NCI-H1436 treated with DMSO at 0.1 percent for 48 hours (cell line): ENCODE measurements around the gene GAGE12E.
"Not testable (repeated sequence)": the region's sequence is repeated elsewhere in the genome, so short reads cannot be mapped to it uniquely, and the experiment has no call there.

ENCODE experiments used
- DNase-seq: peaks from one replicate; lab custom pipeline; 2025; lab: John Stamatoyannopoulos, UW

GAGE12E gene

DNA sequence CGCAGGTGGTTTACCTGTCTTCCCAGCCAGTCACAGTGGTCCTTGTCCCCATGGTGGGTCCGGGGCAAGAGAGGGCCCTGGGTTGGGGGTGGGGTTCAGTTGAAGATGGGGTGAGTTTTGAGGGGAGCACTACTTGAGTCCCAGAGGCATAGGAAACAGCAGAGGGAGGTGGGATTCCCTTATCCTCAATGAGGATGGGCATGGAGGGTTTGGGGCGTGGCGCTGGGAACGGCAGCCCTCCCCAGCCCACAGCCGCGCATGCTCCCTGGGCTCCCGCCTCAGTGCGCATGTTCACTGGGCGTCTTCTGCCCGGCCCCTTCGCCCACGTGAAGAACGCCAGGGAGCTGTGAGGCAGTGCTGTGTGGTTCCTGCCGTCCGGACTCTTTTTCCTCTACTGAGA, at the start of gene GAGE12E:
Gene GAGE12E (plus strand): TSS at position 301 of the 400 bp plus-strand sequence. CDS start 1,155 bp downstream, outside the sequence.
- DNase-seq, result not testable (repeated sequence)

DNA sequence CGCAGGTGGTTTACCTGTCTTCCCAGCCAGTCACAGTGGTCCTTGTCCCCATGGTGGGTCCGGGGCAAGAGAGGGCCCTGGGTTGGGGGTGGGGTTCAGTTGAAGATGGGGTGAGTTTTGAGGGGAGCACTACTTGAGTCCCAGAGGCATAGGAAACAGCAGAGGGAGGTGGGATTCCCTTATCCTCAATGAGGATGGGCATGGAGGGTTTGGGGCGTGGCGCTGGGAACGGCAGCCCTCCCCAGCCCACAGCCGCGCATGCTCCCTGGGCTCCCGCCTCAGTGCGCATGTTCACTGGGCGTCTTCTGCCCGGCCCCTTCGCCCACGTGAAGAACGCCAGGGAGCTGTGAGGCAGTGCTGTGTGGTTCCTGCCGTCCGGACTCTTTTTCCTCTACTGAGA, 19.2 kb upstream of the GAGE12E start, which contains the start of gene GAGE12C:
Gene GAGE12C (plus strand): TSS at position 301 of the 400 bp plus-strand sequence. CDS start 1,155 bp downstream, outside the sequence.
- DNase-seq, result not testable (repeated sequence)

DNA sequence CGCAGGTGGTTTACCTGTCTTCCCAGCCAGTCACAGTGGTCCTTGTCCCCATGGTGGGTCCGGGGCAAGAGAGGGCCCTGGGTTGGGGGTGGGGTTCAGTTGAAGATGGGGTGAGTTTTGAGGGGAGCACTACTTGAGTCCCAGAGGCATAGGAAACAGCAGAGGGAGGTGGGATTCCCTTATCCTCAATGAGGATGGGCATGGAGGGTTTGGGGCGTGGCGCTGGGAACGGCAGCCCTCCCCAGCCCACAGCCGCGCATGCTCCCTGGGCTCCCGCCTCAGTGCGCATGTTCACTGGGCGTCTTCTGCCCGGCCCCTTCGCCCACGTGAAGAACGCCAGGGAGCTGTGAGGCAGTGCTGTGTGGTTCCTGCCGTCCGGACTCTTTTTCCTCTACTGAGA, 9.7 kb upstream of the GAGE12E start, which contains the start of gene GAGE12D:
Gene GAGE12D (plus strand): TSS at position 301 of the 400 bp plus-strand sequence. CDS start 1,155 bp downstream, outside the sequence.
- not testable (repeated sequence) for DNase-seq

- not testable (repeated sequence) for DNase-seq
These were observed 9.5 kb downstream of the GAGE12E start, which contains the start of gene GAGE12F for GRCh38 chrX:49560542-49560941. Gene GAGE12F (plus strand): TSS chrX:49560842. CDS start chrX:49561997, 1,155 bp downstream.

DNA sequence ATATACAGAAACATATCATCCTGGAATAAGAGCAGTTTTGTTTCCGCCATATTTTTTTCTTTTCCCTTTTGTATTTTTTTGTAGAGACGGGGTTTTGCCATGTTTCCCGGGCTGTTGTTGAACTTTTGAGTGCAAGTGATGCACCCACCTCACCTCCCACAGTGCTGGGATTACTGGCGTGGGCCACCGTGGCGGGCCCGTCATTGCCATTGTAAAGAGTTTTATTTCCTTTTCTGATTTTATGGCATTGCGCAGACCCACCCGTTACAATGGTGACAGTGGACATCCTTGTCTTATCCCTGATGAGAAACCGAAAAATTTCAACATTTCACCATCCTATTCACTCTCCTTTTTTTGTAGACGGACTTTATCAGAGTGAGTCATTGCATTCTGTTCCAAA, 17.6 kb downstream of the GAGE12E start:
- not testable (repeated sequence) for DNase-seq

DNA sequence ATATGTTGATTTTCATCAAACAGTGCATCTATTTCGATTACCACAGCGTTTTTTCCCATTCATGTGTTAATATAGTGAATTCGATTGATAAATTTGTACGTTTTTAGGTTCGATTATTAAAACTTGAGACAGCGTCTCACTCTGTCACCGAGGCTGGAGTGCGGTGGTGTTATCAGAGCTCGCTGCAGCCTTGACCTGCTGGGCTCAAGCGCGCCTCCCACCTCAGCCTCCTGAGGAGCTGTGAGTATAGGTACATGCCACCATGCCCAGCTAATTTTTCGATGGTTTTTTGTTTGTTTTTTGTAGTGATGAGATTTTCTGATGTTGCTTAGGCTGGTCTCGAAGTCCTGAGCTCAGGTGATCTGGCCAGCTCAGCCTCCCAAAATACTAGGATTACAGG, 18.1 kb downstream of the GAGE12E start:
- not testable (repeated sequence) for DNase-seq

GRCh38 chrX:49570100-49570499, 19.0 kb downstream of the GAGE12E start, which contains the start of gene GAGE12G:
Gene GAGE12G (plus strand): TSS chrX:49570400. CDS start chrX:49571555, 1,155 bp downstream.
- not testable (repeated sequence) for DNase-seq

GRCh38 chrX:49579649-49580048, 28.6 kb downstream of the GAGE12E start, which contains the start of gene GAGE12H:
Gene GAGE12H (plus strand): TSS chrX:49579949. CDS start chrX:49581104, 1,155 bp downstream.
- not testable (repeated sequence) for DNase-seq

GRCh38 chrX:49589196-49589595, 38.1 kb downstream of the GAGE12E start, which contains the start of gene GAGE2A:
Gene GAGE2A (plus strand): TSS chrX:49589496. CDS start chrX:49590651, 1,155 bp downstream.
- DNase-seq, result not testable (repeated sequence)

GRCh38 chrX:49589769-49590478, 38.8 kb downstream of the GAGE12E start:
- DNase-seq, result not testable (repeated sequence)

DNA sequence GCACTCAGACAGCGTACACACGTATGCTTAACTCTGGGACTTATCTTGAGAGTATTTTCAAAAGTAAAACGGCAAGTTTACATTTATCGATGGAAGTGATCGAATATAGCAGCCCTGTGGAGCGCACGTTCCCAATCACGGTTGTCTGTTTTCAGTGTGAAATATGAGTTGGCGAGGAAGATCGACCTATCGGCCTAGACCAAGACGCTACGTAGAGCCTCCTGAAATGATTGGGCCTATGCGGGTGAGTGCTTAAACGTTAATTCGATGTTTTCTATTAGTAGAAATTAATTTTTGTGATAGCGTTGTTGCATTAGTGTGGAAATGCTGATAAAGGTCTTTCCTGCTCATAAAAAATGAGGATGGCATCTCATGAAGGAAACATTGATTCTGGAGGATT, 39.4 kb downstream of the GAGE12E start:
- not testable (repeated sequence) for DNase-seq

- DNase-seq, result not testable (repeated sequence)
These were observed 47.6 kb downstream of the GAGE12E start, which contains the start of gene GAGE1 for GRCh38 chrX:49598720-49599119. Gene GAGE1 (plus strand): TSS chrX:49599020. CDS start chrX:49600175, 1,155 bp downstream.
